ENCODE data around the gene TCOF1.

TCOF1 gene

DNA sequence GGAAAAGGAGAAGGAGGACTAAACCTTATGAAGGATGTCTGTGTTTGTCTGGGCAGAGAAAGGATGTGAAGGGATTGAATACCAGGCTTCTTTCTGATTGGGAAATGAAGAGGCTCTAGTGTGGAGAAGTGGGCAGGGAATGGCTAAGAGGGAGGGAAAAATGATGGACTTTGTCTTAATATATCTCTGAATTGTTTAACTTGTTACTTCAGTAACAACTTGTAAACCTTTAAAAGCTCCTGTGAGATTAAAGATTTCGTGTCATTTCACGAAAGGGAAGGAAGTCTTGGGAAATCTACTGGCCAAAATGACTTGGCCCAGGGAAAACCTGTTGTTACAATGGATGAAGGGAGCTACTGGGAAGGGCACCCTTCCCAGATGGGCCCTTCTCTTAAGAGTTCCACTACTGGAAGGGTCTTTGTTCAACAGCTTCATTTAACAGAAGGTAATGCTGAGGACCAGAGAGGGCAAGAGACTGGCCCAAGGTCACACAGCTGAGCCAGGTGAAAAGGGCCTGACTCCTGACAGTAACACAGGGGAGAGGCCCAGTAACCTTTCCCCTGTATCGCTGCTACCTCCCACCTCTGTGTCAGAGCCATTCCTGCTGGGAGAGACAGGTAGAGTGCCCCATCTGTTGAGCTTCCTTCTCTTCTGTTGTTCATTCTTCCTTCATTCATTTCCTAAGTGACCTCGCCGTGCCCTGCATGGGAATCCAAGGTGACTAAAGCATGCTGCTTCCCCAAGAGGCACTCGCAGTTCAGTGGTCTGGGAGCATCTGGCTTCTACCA lies 5.1 kb upstream of the TCOF1 start:
- no peak for DNase-seq

GRCh38 chr5:150353032-150353675 lies 4.3 kb upstream of the TCOF1 start:
- DNase-seq: no peak

- no peak for DNase-seq
Observed at GRCh38 chr5:150355791-150356190, 1.7 kb upstream of the TCOF1 start.

GRCh38 chr5:150356575-150357294 lies 762 bp upstream of the TCOF1 start:
- DNase-seq: no peak

DNA sequence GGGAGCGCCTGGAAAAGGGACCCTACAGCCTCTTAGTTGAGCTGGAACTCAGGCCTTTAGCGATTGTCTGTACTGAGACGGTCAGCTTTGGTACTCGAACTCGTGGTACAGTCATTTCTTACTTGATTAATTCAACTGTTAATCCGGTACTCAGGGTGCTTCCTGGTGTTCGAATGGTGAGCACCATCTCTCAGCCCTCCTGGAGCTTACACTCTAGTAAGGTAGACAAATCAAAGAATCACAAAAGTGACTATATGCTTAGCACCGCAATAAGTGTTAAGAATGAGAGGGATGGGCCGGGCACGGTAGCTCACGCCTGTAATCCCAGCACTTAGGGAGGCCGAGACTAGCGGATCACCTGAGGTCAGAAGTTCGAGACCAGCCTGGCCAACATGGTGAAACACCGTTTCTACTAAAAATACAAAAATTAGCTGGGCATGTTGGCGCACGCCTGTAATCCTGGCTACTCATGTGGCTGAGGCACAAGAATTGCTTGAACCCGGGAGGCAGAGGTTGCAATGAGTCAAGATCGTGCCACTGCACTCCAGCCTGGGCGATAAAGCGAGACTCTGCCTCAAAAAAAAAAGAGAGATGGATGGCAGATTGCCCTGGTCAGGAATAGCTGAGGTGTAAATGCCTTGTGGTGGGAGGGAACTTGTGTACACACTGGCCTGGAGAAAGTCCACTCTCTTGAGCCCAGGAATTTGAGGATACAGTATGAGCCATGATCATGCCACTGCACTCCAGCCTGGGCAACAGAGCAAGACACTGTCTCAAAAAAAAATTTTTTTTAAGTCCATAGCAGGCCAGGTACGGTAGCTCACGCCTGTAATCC lies 981 bp downstream of the TCOF1 start:
- DNase-seq: no peak

DNA sequence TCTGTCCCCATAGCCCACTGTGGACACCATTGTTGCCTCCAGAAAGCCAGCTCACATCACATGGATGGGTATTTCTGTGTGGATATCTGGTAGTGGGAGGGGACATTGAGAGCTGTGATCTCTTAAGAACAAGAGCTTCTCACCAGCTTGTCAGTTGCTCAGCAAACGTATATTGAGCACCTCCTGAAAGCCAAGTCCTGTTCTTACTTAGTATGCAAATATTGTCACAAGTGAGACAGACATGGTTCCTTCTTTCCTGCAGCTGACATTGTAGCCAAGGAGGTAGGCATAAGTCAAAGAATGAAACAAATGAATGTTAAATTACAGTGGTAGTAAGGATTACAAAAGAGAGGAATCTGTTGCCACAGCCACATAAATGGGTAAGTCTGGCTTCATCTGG lies 3.8 kb downstream of the TCOF1 start:
- DNase-seq: no peak

GRCh38 chr5:150363185-150363584 lies 5.7 kb downstream of the TCOF1 start:
- no peak for DNase-seq

- no peak for DNase-seq
Observed at GRCh38 chr5:150364004-150364403, 6.5 kb downstream of the TCOF1 start.

DNA sequence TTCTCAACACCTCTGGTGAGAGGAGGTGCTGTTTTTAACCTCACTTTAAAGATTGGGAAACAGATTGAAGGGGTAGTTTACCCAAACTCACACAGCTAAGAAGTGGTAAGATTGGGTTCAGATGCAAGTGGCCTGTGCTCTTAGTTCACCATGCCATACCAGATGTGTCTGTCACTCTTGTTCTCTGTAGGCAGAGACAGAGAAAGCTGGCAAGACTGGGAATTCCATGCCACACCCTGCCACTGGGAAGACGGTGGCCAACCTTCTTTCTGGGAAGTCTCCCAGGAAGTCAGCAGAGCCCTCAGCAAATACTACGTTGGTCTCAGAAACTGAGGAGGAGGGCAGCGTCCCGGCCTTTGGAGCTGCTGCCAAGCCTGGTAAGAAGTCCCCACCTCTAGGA lies 11.0 kb downstream of the TCOF1 start:
- no peak for DNase-seq

GRCh38 chr5:150372639-150373038 lies 15.1 kb downstream of the TCOF1 start:
- DNase-seq: no peak

GRCh38 chr5:150374651-150375050 lies 17.2 kb downstream of the TCOF1 start:
- DNase-seq: no peak

DNA sequence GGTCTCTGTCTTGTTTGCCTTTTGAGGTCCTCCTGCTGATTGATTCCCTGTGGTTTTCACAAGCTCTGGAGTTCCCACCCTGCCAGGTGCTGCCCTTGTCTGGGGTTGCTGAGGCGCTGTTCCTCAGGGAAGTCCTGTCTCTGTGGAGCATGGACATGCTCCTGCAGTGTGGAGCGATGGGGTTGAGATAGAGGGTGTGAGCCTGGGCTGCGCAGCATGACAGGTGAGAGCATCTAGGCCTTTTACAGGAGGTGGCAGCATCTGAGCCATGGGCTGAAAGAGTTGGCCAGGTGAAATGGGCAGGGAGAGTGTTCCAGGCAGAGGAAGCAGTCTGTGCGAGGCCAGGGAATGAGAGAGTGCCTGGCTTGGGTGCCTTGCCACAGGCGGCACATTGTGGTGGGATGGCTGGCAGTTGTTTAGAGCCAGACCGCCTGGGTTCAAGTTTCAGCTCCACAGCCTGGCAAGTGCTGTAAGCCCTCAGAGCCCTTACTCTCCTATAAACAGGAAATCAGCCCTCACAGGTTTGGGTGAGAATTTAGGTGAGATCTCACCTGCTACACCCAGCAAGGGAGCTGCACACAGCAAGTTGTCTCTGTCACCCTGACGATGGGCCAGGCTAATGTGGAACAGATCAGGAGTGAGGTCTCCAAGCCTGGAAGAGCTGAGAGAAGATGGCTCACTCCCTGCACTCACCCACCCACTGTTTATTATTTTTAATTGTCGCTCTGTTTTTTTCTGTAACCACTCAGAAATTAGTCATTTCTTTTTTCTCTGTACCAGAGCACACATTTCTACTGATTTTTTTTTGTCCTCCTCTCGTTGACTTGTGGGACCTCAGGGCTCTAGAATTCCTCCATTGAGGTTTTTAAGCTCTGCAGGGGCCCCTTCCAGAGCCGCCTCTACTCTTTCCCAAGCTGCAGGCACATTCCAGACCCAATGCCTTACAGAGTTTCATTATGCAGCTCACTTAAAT lies 19.6 kb downstream of the TCOF1 start:
- no peak for DNase-seq

GRCh38 chr5:150377964-150378694 lies 20.6 kb downstream of the TCOF1 start:
- no peak for DNase-seq

DNA sequence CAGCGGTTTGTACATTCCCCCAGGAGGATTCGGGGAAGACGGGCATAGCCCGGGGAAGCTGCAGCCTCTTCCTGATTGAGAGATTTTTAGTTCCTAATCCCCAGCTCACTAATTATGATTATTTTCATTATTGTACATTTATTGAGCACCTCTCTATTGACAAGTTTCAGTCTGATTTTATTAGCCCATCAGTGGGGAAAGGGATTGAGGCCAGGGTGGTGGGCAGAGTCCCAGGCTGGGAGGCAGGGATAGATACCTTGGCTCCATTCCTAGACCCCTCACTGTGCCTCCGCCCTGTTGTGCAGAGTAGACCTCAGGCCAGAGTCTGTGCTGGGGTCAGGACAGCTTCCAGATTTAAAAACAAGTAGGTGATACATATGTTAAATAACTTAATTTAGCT lies 27.2 kb downstream of the TCOF1 start:
- DNase-seq: no peak

DNA sequence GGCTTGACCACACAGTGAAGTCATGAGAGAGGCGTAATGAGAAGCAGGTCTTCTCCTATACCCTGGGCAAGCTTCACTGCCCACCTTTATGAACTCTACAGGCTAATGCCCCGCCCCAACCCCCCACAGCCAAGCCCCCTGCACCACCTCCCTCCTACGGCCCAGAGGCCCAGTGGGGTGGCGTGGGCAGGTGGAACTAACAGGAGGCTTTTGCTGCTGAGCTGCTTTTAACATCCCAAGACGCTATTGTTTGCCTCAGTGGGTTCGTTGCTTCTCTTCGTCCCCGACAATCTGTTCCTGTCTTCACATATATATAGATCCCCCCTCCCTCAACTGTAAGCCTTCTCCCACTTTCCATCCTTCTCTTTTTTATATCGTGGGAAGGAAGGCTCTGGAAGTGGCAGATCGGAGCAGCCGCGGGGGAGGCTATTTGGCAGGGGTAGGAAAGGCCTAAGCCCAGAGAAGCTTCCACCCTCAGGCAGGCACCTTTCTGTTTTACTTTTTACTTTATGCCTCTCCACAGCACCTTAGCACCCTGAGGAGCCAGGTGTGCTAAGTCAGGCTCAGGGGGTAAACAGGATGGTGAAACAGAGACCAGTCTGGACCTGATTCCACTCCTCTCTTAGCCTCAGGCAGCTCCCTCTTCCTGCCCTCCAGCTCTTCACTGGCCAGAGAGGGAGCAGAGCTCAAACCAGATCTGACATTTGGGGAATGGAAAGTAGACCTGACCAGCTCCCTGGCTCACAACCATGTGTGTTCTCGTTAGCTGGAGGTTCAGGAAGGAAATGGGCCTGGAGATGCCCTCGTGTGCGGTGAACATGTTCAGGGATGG lies 28.7 kb downstream of the TCOF1 start:
- DNase-seq: no peak

DNA sequence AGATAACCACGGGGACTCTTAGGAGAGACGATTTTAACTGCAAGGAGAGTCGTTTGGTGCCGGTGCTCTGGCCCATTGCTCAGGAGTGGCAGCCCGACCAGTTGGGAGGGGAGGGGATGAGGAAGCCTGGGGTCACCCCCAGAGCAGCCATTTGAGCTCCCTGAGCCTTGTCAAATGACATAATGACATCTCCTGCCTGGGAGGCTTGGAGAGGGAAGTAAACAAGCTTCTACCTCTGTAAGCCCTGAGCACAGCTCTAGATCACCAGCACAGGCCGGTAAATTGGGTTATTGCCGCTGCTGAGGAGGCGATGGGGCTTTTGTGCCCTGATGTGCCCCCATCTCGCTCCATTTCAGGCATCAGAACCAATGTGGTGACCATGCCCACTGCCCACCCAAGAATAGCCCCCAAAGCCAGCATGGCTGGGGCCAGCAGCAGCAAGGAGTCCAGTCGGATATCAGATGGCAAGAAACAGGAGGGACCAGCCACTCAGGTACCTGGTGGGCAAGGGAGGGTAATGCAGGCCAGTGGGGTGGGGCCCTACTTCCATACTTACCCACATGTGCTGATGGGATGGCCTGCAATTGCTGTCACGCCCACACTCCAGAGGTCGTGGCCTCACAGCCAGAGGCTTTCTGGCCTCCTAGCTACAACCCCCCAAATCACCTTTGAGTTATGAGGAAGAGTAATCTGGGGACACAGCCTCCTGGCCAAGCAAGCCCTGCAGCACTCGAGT lies 32.2 kb downstream of the TCOF1 start:
- no peak for DNase-seq

DNA sequence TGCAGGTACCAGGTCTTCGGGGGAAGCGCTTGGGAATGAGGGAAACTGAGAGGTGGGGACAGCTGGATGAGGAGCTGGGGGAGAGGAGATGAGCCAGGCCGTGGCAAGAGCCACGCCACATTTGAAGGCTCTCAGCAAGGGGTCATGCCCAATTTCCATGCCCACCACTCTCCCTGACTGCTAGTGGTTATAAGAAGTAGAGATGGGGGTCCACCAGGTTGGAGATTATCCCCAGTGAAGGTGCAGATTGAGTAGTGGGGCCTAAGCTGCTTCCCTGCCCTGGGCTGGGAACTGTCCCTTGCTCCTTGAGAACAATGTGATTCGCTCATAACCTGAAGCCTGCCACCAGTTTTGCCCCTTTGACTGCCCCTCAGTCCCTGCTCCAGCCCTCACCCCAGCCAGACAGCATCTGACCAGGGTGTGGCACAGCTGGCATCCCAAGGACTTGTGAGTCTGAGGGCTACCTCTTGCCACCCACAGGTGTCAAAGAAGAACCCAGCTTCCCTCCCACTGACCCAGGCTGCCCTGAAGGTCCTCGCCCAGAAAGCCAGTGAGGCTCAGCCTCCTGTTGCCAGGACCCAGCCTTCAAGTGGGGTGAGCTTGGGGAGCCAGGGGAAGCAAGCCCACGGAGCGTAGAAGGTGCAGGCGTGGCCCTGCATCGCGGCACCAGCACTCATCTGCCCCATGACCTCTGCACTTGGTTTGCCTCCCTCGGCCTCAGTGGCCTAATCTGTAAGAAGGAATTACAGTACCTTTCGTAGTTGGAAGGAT lies 33.8 kb downstream of the TCOF1 start:
- DNase-seq: no peak

GRCh38 chr5:150391986-150392385 lies 34.5 kb downstream of the TCOF1 start:
- no peak for DNase-seq

Data from C1 segment of cervical spinal cord (tissue), 14 donors.